ENCODE data around the gene SH2D3C. TPM values are rescaled to one million over a fixed set of nuclear protein-coding genes. Genes with fewer than 3 reads are reported as not detected.

SH2D3C gene
- total RNA-seq, 4 donors from 2014 or later, result 4.7 to 8.1 (median 5.2) TPM

GRCh38 chr9:127724012-127724411 lies 54.5 kb downstream of the SH2D3C start:
- ATAC-seq (no peak), DNase-seq (no peak)
- Histone ChIP-seq H3K27ac (no peak overlapping the region), H3K9me3 (no peaks in the 10 kb centered on the region), H3K36me3 (no peaks in the 10 kb centered on the region), H3K27me3 (no peaks in the 10 kb centered on the region), H3K4me1 (no peaks in the 10 kb centered on the region), H3K4me3 (no peak overlapping the region)
- TF ChIP-seq POLR2A (IDR thresholded peaks at IDR 0.05) (no peak), CTCF (IDR thresholded peaks at IDR 0.05 in 4 of 5, conservative IDR thresholded peaks at IDR 0.05 in 1 of 5) (no peak)
- in situ Hi-C loops (cut with MboI; ENCODE audit: low sequenced_read_pairs in 4 of 4), result loop anchor here in 1 of 4 donors (10.0 kb wide), 1 partner anchor 229 kb away; no protein-coding TSS in a partner anchor
- intact Hi-C loops (cut with DNase I; ENCODE audit: low total_unique reads), result no loop called here

- H3K27ac ChIP-seq, result no peak overlapping the region
These were observed 55.0 kb downstream of the SH2D3C start for GRCh38 chr9:127723444-127723843.

GRCh38 chr9:127723013-127723412 lies 55.5 kb downstream of the SH2D3C start:
- H3K36me3 ChIP-seq, result no peaks in the 10 kb centered on the region
- no peak overlapping the region for H3K27ac ChIP-seq
- no peaks in the 10 kb centered on the region for H3K9me3 ChIP-seq
- no peak overlapping the region for H3K4me3 ChIP-seq
- no peaks in the 10 kb centered on the region for H3K4me1 ChIP-seq
- in situ Hi-C loops (cut with MboI; ENCODE audit: low sequenced_read_pairs in 4 of 4), result loop anchor here in 1 of 4 donors (10.0 kb wide), 1 partner anchor 228 kb away; no protein-coding TSS in a partner anchor
- ATAC-seq (no peak), DNase-seq (no peak)
- TF ChIP-seq CTCF (IDR thresholded peaks at IDR 0.05 in 4 of 5, conservative IDR thresholded peaks at IDR 0.05 in 1 of 5), result no peak
- no peak for TF ChIP-seq POLR2A (IDR thresholded peaks at IDR 0.05)
- intact Hi-C loops (cut with DNase I; ENCODE audit: low total_unique reads), result no loop called here
- no peaks in the 10 kb centered on the region for H3K27me3 ChIP-seq

More at GRCh38 chr9:127723444-127723843, 55.0 kb downstream of the SH2D3C start:
- DNase-seq (no peak), ATAC-seq (no peak)
- Histone ChIP-seq H3K27me3 (no peaks in the 10 kb centered on the region), H3K9me3 (no peaks in the 10 kb centered on the region), H3K36me3 (no peaks in the 10 kb centered on the region), H3K4me3 (no peak overlapping the region), H3K4me1 (no peaks in the 10 kb centered on the region)
- in situ Hi-C loops (cut with MboI; ENCODE audit: low sequenced_read_pairs in 4 of 4), result loop anchor here in 1 of 4 donors (10.0 kb wide), 1 partner anchor 229 kb away; no protein-coding TSS in a partner anchor
- no peak for TF ChIP-seq POLR2A (IDR thresholded peaks at IDR 0.05)
- TF ChIP-seq CTCF (IDR thresholded peaks at IDR 0.05 in 4 of 5, conservative IDR thresholded peaks at IDR 0.05 in 1 of 5), result no peak
- intact Hi-C loops (cut with DNase I; ENCODE audit: low total_unique reads), result no loop called here

- Histone ChIP-seq H3K36me3 (no peaks in the 10 kb centered on the region), H3K4me3 (no peak overlapping the region), H3K27me3 (no peaks in the 10 kb centered on the region), H3K9me3 (no peaks in the 10 kb centered on the region), H3K4me1 (no peaks in the 10 kb centered on the region), H3K27ac (no peak overlapping the region)
- intact Hi-C loops (cut with DNase I; ENCODE audit: low total_unique reads) (no loop called here), in situ Hi-C loops (cut with MboI; ENCODE audit: low sequenced_read_pairs in 4 of 4) (loop anchor here in 1 of 4 donors (10.0 kb wide), 1 partner anchor 227 kb away; no protein-coding TSS in a partner anchor)
- ATAC-seq (no peak), DNase-seq (no peak)
- TF ChIP-seq CTCF (IDR thresholded peaks at IDR 0.05 in 4 of 5, conservative IDR thresholded peaks at IDR 0.05 in 1 of 5), result no peak
- TF ChIP-seq POLR2A (IDR thresholded peaks at IDR 0.05), result no peak
These were observed 56.3 kb downstream of the SH2D3C start for GRCh38 chr9:127722055-127722745.

Measured in gastrocnemius medialis (tissue), 4 donors.